Endometrium (tissue), 2 donors: ENCODE data around the gene DNAH6.
"Not testable (repeated sequence)": the region's sequence is repeated elsewhere in the genome, so short reads cannot be mapped to it uniquely, and the experiment has no call there.

ENCODE experiments used
- FAIRE-seq: peaks from 2 replicates; lab custom pipeline; 2012; peaks lifted over from hg19 to GRCh38; lab: Jason Lieb, UNC
- donor health status: control.
- donor health status: control.

The DNAH6 gene

GRCh38 chr2:84844141-84844540 is 327.8 kb downstream of the DNAH6 start:
- no peak for FAIRE-seq

- FAIRE-seq = no peak
Observed at GRCh38 chr2:84846041-84846663, 329.9 kb downstream of the DNAH6 start.

GRCh38 chr2:84846741-84847142 is 330.4 kb downstream of the DNAH6 start:
- FAIRE-seq = no peak

DNA sequence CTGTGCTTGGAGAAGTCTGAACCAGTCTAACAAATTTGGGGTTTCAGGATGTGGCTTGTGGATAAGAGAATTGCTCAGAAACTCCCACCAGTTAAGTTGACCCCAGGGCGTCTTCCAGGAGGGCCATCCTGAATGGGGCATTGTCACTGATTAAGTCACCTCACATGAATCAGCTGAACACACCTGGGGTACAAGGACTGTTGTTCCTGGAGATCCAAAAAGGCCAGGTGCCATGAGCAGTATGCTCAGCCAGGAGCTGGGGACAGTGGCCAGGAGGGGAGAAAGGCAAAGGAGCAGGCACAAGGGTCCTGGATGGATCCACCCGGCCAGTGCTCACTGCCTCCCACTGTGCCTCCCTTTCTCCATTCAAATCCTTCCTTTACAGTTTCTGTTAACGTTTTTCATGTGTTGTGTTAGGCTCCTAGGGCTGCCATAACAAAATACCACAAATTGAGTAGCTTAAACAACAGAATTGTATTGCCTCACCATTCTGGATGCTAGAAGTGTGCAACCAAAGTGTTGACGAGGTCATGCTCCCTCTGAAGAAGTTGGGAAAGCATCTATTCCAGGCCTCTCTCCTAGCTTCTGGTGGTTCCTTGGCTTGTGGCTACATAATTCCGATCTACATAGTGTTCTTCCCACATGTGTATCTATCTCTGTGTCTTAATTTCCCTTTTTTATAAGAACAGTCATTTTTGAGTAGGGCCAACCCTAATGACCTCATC is 331.2 kb downstream of the DNAH6 start:
- FAIRE-seq = no peak

GRCh38 chr2:84849271-84849952 is 333.1 kb downstream of the DNAH6 start:
- no peak for FAIRE-seq

DNA sequence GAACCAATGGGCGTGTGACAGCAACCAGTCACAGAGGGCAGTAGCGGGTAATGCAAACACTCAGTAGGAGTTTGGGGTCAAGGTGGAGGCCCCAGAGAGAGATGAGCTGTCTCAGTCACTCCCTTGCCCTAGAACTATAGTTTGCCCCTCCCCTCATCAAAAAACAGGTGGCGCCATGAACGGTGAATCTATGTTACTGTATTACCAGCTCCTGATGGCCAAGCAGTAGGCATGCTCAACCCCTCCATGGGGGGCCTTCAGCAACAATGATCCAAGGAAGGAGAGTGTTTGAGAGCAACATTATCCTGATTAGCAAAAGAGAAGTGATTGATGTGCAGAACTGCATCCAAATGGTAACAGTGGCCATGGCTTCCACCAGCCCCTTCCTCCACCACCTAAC is 334.2 kb downstream of the DNAH6 start:
- FAIRE-seq = no peak

DNA sequence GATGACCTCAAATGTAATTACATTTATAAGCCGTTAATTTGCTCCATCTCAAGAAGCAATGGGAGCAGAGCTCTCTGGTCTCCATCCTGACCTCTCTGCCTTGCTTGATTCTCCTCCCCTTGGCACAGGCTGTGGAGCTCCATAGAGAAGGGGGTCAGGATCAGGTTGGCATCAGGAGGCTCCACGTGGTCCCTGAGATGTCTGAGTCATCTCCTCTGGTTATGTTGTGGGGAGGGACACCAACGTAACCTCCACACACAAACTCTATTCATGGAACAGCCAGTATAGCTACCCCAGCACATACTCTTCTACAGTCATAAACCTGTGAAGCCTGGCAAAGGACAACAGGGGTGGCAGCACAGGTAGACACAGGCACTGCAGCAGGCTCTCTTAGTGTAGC is 335.6 kb downstream of the DNAH6 start:
- FAIRE-seq = no peak

DNA sequence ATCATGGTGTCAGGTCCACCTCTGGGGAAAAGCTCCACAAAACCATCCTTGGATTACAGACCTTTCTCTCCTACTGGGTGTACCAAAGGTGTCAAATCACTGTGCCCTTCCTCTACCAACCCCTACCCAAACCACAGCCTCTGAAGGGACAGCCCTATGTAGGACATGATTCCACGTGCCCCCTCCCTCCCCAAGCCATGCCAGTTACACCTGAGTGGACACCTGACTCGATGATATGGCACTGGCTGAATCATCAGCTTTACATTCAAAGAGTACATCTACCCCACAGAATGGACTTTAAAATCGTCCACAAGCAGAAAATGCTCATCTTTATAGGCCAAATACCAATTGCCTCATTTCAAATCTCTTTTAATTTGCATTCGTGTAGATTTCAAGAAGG is 338.6 kb downstream of the DNAH6 start:
- FAIRE-seq = no peak

- FAIRE-seq = no peak
Observed at GRCh38 chr2:84855731-84856130, 339.4 kb downstream of the DNAH6 start.

DNA sequence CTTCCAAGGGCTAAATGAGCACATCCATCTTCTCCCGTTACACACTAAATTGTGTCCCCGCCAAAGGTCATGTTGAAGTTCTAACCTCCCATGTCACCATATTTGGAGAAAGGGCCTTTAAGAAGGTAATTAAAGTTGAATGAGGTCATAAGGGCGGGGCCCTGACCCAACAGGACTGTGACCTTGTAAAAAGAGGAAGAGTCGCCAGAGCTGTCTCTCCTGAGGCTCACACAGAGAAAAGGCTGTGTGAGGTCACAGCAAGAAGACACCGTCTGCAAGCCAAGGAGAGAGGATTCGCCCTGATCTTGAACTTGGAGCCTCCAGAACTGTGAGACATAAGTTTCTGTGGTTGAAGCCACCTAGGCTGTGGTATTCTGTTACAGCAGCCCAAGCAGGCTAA is 340.5 kb downstream of the DNAH6 start:
- FAIRE-seq = no peak

GRCh38 chr2:84857566-84857965 is 341.3 kb downstream of the DNAH6 start:
- FAIRE-seq = no peak

DNA sequence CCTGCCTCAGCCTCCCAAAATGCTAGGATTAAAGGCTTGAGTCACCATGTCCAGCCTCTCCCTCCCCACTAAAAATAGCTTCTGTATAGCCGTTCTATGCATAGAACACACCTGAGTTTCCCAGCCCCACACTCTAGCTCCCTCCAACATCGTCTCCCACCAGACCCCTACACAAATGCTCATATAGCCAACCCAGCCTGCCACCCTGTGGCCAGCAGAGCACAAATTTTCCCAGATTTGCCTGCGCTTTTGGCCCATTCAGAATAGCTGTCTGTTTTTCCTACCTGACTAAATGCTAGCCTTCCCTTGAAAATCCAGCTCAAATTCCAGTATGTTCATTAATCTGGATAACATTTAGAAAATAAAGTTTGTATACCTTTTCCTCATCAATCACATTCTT is 341.8 kb downstream of the DNAH6 start:
- FAIRE-seq = no peak

DNA sequence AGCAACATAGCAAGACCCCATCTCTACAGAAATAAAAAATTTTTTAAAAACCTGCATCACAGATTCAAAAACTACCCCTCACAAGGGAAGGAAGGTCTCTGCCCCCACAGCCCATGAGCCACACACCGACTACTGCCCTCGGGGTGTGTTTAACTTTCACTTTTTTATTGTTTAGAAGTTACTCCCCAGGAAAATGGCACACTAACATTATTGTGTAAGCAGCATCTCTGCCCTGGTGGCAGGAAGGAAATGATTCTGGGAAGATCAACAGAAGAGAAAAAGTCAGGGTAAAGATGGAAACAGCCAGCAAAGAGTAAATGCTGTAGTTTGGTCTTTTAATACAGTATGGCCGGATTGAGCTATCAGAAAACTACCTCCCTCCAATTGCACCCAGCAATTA is 342.6 kb downstream of the DNAH6 start:
- FAIRE-seq = no peak

GRCh38 chr2:84861539-84861938 is 345.2 kb downstream of the DNAH6 start:
- no peak for FAIRE-seq

GRCh38 chr2:84862006-84862405 is 345.7 kb downstream of the DNAH6 start:
- FAIRE-seq = no peak

- no peak for FAIRE-seq
Observed at GRCh38 chr2:84865181-84865783, 349.0 kb downstream of the DNAH6 start.

DNA sequence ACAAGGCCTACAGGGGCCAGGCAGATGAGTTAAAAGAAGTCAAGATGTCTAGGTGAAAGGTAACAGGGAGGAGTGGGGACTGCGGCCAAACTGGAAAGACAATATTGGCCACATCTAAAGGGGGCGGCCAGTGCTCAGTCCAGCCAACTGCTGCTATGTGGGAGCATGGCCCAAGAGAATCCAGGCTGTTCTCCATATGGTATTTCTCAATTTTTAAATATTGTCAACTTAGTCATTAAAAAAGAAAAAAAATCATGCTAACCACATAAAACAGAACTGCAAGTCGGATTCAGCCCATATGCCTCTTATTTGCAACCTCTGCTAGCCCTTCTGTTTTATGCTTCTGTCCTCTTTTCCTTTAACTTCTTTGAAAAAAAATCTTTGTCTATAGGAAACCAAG is 349.8 kb downstream of the DNAH6 start:
- no peak for FAIRE-seq

- not testable (repeated sequence) for FAIRE-seq
Observed at GRCh38 chr2:84868327-84868726, 352.0 kb downstream of the DNAH6 start.
